ENCODE measurements around the gene IL18. TPM values are rescaled to one million over a fixed set of nuclear protein-coding genes. Genes with fewer than 3 reads are reported as not detected.
"Not testable (repeated sequence)": the region's sequence is repeated elsewhere in the genome, so short reads cannot be mapped to it uniquely, and the experiment has no call there.

IL18 gene
- total and polyA plus RNA-seq, 8 donors: 0.83 to 12.1 (median 5.9) TPM

DNA sequence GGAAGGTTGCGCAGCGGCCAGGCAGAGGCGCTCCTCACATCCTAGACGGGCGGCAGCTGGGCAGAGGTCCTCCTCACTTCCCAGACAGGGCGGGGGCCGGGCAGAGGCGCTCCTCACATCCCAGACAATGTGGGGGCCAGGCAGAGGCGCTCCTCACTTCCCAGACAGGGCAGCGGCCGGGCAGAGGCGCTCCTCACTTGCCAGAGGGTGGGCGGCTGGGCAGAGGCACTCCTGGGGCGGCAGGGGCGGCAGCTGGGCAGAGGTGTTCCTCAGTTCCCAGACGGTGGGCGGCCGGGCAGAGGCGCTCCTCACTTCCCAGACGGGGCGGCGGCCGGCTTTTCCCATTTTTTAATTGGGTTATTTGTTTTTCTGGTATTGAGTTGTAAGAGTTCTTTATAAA lies 42.2 kb upstream of the IL18 start:
- no peak for FAIRE-seq
- Histone ChIP-seq H3K4me3 (no peak overlapping the region), H3K27ac (no peak overlapping the region), H3K27me3 (no peaks in the 10 kb centered on the region), H3K4me1 (no peaks in the 10 kb centered on the region), H3K36me3 (no peaks in the 10 kb centered on the region), H3K9me3 (no peaks in the 10 kb centered on the region)
- intact Hi-C loops (cut with DNase I): no loop called here
- no peak for ATAC-seq
- DNase-seq: no peak
- 91 to 93% methylated on average over 23 of the region's 23 CpGs for WGBS, 2 donors
- TF ChIP-seq, protein P1, sequence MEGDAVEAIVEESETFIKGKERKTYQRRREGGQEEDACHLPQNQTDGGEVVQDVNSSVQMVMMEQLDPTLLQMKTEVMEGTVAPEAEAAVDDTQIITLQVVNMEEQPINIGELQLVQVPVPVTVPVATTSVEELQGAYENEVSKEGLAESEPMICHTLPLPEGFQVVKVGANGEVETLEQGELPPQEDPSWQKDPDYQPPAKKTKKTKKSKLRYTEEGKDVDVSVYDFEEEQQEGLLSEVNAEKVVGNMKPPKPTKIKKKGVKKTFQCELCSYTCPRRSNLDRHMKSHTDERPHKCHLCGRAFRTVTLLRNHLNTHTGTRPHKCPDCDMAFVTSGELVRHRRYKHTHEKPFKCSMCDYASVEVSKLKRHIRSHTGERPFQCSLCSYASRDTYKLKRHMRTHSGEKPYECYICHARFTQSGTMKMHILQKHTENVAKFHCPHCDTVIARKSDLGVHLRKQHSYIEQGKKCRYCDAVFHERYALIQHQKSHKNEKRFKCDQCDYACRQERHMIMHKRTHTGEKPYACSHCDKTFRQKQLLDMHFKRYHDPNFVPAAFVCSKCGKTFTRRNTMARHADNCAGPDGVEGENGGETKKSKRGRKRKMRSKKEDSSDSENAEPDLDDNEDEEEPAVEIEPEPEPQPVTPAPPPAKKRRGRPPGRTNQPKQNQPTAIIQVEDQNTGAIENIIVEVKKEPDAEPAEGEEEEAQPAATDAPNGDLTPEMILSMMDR (IDR thresholded peaks at IDR 0.05): no peak

DNA sequence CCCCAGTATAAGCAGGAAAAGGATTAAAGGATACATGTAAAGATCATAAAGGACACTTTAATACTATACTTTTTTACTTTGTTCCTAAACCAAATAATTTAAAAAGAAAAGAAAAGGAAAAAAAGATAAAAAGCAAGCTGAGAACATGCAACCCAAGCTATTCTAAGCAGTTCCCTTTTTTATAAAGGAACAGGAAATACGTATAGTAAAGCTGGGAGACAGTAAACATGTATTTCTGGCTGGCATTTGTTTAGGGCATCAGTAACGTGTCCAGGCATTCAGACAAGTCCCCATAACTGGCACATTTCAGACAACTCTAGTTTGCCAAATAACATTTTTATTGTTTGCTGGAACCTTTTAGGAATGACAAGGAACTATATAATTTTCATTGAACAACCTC lies 36.4 kb upstream of the IL18 start:
- Histone ChIP-seq H3K4me3 (no peak overlapping the region), H3K36me3 (no peaks in the 10 kb centered on the region), H3K27me3 (no peaks in the 10 kb centered on the region), H3K27ac (no peak overlapping the region), H3K9me3 (no peaks in the 10 kb centered on the region), H3K4me1 (no peaks in the 10 kb centered on the region)
- ATAC-seq: no peak
- intact Hi-C loops (cut with DNase I): no loop called here
- no peak for FAIRE-seq
- WGBS, 2 donors: 40 to 42% methylated on average over 2 of the region's 2 CpGs
- TF ChIP-seq, protein P1 (IDR thresholded peaks at IDR 0.05): no peak
- DNase-seq: no peak

DNA sequence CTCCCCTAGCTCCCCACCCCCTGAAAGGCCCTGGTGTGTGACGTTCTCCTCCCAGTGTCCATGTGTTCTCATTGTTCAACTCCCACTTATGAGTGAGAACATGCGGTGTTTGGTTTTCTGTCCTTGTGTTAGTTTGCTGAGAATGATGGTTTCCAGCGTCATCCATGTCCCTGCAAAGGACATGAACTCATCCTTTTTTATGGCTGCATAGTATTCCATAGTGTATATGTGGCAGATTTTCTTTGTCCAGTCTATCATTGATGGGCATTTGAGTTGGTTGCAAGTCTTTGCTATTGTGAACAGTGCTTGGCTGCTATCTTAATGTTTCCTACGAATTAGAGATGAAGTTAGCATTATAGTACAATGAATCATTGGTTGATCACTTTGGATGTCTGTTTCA lies 35.2 kb upstream of the IL18 start:
- 68 to 74% methylated on average over 4 of the region's 4 CpGs for WGBS, 2 donors
- ATAC-seq; H3K27ac ChIP-seq; H3K9me3 ChIP-seq; DNase-seq; H3K4me1 ChIP-seq; H3K36me3 ChIP-seq; intact Hi-C loops (cut with DNase I); H3K4me3 ChIP-seq; H3K27me3 ChIP-seq; FAIRE-seq: not testable (repeated sequence)

DNA sequence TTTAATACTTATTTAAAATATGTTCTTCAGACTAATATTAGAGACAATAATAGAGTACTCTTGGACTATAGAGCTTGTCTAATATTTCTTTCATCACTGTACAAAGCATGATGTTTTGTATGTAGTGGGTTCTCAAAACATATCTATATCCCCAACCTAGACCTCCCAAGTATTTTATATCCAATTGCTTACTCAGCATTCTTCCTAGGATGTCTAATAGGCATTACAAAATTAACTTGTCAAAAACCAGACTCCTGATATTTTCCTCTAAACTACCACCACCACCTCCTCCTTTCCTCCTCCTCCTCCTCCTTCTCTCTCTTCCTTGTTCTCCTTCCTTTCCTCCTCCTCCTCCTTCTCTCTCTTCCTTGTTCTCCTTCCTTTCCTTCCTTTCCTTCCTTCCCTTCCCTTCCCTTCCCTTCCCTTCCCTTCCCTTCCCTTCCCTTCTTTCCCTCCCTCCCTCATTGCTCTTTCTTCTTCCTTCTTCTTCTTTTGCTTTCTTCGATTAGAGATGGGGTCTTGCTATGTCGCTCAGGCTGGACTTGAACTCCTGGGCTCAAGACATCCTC lies 32.7 kb upstream of the IL18 start:
- H3K9me3 ChIP-seq: no peaks in the 10 kb centered on the region
- ATAC-seq (no peak), FAIRE-seq (no peak), DNase-seq (no peak)
- no peak overlapping the region for H3K4me3 ChIP-seq
- intact Hi-C loops (cut with DNase I): no loop called here
- no peaks in the 10 kb centered on the region for H3K36me3 ChIP-seq
- 64 to 67% methylated on average over 2 of the region's 2 CpGs for WGBS, 2 donors
- TF ChIP-seq, protein P1 (IDR thresholded peaks at IDR 0.05): no peak
- no peak overlapping the region for H3K27ac ChIP-seq
- no peaks in the 10 kb centered on the region for H3K4me1 ChIP-seq
- H3K27me3 ChIP-seq: no peaks in the 10 kb centered on the region

DNA sequence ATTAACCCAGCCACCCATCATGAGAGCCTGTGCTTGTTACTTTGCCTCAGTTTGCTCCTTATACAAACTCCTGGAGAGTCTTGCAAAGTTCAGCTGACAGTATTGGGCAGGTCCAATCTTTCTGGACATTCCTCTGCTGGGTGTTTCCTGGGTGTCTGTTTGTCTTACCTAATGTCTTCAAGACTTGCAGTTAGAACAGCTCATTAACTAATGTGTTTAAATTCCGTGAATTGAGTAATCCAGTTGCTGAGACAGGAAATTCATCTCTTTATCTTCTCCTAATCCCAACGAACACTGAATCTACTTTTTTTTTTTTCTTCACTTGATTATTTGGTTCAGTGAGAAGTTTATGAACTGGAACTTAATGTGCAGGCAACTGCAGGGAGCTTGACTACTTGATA lies 32.1 kb upstream of the IL18 start:
- H3K36me3 ChIP-seq: no peaks in the 10 kb centered on the region
- no peaks in the 10 kb centered on the region for H3K27me3 ChIP-seq
- H3K4me3 ChIP-seq: no peak overlapping the region
- H3K27ac ChIP-seq: no peak overlapping the region
- ATAC-seq: peak in 1 of 4 donors; percentile 44
- no peaks in the 10 kb centered on the region for H3K9me3 ChIP-seq
- H3K4me1 ChIP-seq: no peaks in the 10 kb centered on the region
- DNase-seq: no peak
- 36 to 38% methylated on average over 2 of the region's 2 CpGs for WGBS, 2 donors
- intact Hi-C loops (cut with DNase I): no loop called here
- TF ChIP-seq, protein P1 (IDR thresholded peaks at IDR 0.05): no peak
- no peak for FAIRE-seq

DNA sequence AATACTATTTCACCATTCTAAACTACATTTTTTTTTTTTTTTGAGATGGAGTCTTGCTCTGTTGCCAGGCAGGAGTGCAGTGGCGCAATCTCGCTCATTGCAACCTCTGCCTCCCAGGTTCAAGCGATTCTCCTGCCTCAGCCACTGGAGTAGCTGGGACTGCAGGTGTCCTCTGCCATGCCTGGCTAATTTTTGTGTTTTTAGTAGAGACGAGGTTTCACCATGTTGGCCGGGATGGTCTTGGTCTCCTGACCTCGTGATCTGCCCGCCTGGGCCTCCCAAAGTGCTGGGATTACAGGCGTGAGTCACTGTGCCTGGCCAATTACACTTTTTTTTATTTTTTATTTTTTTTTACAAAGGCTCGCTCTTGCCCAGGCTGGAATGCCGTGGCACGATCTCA lies 31.2 kb upstream of the IL18 start:
- H3K4me1 ChIP-seq; H3K27me3 ChIP-seq; H3K4me3 ChIP-seq; intact Hi-C loops (cut with DNase I); H3K9me3 ChIP-seq; H3K36me3 ChIP-seq; FAIRE-seq: not testable (repeated sequence)
- ATAC-seq (peak; percentile 28 to 63 (median 58)), DNase-seq (peak in 1 of 6 donors; percentile 16)
- 51 to 56% methylated on average over 10 to 11 of the region's 11 CpGs for WGBS, 2 donors
- H3K27ac ChIP-seq: peak overlapping the region in 2 of 4 donors; percentile 36 to 52
